ENCODE data around the gene SDK1. TPM values are rescaled to one million over a fixed set of nuclear protein-coding genes. Genes with fewer than 3 reads are reported as not detected.

Gene SDK1
- total and polyA plus RNA-seq, 12 donors = 1.0 to 5.3 (median 3.2) TPM

DNA sequence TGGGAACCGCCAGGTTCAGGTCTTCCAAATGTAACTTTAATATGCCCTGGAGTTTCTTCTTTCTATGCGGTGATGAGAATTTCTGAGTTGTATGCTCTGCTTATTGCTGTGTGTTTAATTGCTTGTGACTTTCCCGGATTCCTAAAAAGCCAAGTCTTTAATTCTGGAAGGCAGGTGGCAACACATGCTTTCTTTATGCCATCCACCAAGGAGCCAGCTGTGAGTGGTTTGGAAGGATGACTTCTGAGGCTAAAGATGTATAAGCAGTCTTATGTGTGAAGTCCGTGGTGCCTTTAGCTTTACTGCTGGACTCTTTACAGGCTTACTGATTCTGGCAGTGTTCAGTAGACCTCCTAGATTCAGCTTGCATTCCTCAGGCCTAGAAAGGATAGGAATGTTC, 3.1 kb downstream of the SDK1 start:
- Histone ChIP-seq H3K9me3 (no peaks in the 10 kb centered on the region), H3K27me3 (peaks cover 0 to 54% (median 9%) of the 10 kb centered on the region in 7 donors), H3K4me3 (no peak overlapping the region), H3K4me1 (peaks cover 0 to 24% (median 9%) of the 10 kb centered on the region in 9 donors), H3K27ac (no peak overlapping the region), H3K36me3 (no peaks in the 10 kb centered on the region)
- intact Hi-C loops (cut with DNase I) = loop anchor here in 4 of 10 donors (5.0 to 10.0 kb wide), 3 partner anchors 439 to 593 kb away; no protein-coding TSS in a partner anchor
- TF ChIP-seq, protein P1, sequence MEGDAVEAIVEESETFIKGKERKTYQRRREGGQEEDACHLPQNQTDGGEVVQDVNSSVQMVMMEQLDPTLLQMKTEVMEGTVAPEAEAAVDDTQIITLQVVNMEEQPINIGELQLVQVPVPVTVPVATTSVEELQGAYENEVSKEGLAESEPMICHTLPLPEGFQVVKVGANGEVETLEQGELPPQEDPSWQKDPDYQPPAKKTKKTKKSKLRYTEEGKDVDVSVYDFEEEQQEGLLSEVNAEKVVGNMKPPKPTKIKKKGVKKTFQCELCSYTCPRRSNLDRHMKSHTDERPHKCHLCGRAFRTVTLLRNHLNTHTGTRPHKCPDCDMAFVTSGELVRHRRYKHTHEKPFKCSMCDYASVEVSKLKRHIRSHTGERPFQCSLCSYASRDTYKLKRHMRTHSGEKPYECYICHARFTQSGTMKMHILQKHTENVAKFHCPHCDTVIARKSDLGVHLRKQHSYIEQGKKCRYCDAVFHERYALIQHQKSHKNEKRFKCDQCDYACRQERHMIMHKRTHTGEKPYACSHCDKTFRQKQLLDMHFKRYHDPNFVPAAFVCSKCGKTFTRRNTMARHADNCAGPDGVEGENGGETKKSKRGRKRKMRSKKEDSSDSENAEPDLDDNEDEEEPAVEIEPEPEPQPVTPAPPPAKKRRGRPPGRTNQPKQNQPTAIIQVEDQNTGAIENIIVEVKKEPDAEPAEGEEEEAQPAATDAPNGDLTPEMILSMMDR (IDR thresholded peaks at IDR 0.05) = no peak
- DNase-seq (no peak), ATAC-seq (no peak)
- WGBS, 2 donors = 86 to 88% methylated on average over 4 of the region's 4 CpGs

DNA sequence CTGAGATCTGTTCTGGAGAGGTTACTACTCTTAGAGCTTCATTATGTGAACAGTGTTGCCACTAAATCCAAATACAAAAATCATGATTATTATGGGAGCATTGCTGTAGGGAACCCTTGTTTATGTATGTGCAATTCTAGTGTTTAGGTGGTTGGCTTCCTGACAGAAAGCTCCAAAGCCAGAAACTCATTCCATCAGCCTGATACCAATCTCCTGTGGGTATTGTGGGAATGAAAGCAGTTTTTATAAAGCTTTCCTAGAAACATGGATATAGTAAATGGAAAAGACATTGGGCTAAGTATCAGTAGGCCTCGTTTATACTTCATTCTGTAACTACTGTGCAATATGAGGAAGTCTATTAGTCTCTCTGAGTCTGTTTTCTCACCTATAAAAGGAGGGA, 6.4 kb downstream of the SDK1 start:
- H3K36me3 ChIP-seq = no peaks in the 10 kb centered on the region
- peaks cover 0 to 6% (median 0%) of the 10 kb centered on the region in 9 donors for H3K4me1 ChIP-seq
- H3K9me3 ChIP-seq = no peaks in the 10 kb centered on the region
- DNase-seq = no peak
- no peak overlapping the region for H3K27ac ChIP-seq
- no peak for ATAC-seq
- TF ChIP-seq, protein P1 (IDR thresholded peaks at IDR 0.05) = no peak
- intact Hi-C loops (cut with DNase I) = loop anchor here in 1 of 10 donors (10.0 kb wide), 2 partner anchors 443 to 587 kb away; no protein-coding TSS in a partner anchor
- peaks cover 0 to 44% (median 0%) of the 10 kb centered on the region in 7 donors for H3K27me3 ChIP-seq
- H3K4me3 ChIP-seq = no peak overlapping the region
- WGBS, 2 donors = 31 to 46% methylated on average over 1 of the region's 1 CpG

DNA sequence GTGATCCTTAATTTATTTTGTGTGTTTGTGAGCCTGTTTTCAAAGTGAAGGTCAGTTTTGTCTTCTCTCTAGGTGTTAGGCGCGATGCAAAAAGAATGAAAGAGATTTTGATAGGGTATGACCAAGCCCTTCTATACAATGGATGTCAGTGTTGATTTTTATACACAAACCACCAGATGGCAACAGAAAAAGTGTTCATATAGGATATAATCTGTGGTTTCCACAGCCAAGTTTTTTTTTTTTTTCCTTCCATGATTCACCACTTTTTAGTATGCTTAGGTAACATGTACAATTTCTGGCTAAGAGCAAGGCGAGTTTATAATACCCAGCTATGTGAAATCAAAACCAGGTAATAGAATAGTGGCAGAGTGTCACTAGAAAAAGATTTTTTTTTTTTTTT, 8.1 kb downstream of the SDK1 start:
- DNase-seq (no peak), ATAC-seq (no peak)
- no peaks in the 10 kb centered on the region for H3K36me3 ChIP-seq
- no peaks in the 10 kb centered on the region for H3K9me3 ChIP-seq
- no peak overlapping the region for H3K4me3 ChIP-seq
- H3K27me3 ChIP-seq = peaks cover 0 to 27% (median 0%) of the 10 kb centered on the region in 7 donors
- H3K4me1 ChIP-seq = no peaks in the 10 kb centered on the region
- TF ChIP-seq, protein P1 (IDR thresholded peaks at IDR 0.05) = no peak
- WGBS, 2 donors = 92 to 98% methylated on average over 3 of the region's 3 CpGs
- H3K27ac ChIP-seq = no peak overlapping the region
- intact Hi-C loops (cut with DNase I) = loop anchor here in 1 of 10 donors (10.0 kb wide), 2 partner anchors 444 to 586 kb away; no protein-coding TSS in a partner anchor

DNA sequence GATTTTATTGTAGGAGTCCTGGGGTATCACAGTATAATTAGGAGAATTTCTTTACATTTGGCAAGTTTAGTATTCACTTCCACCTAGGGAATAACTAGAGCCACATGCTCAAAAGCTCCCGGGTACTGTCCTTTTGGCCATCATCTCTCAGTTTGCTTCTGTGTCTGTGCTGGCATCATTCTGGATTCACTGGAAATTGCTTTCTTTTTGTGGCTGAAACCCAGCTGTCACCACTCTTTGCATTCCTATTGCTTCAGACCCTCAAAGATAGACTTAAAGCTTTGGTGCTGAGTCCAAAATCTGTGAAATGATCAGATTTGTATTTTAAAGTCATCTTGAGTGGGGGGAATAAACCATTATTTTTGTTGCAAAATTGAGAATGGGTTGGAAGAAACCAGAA, 8.9 kb downstream of the SDK1 start:
- Histone ChIP-seq H3K4me3 (no peak overlapping the region), H3K27ac (no peak overlapping the region), H3K9me3 (no peaks in the 10 kb centered on the region), H3K27me3 (peaks cover 0 to 19% (median 0%) of the 10 kb centered on the region in 7 donors), H3K4me1 (no peaks in the 10 kb centered on the region), H3K36me3 (no peaks in the 10 kb centered on the region)
- DNase-seq (no peak), ATAC-seq (no peak)
- TF ChIP-seq, protein P1 (IDR thresholded peaks at IDR 0.05) = no peak
- WGBS, 2 donors = 70 to 76% methylated on average over 1 of the region's 1 CpG
- intact Hi-C loops (cut with DNase I) = loop anchor here in 1 of 10 donors (10.0 kb wide), 2 partner anchors 445 to 585 kb away; no protein-coding TSS in a partner anchor

Data from heart right ventricle (tissue), 16 donors.